Measurements from ENCODE around the gene SLC4A8.
A peak's percentile ranks its signal among the peaks of the same experiment; 100 is the strongest.

GRCh38 chr12:51531978-51532497 is 107.4 kb downstream of the SLC4A8 start:
- TF ChIP-seq POLR2A (IDR thresholded peaks at IDR 0.05): no peak
- TF ChIP-seq CTCF (IDR thresholded peaks at IDR 0.05): peak; percentile 61 to 86 (median 67)
- no peak for TF ChIP-seq POLR2AphosphoS5 (IDR thresholded peaks at IDR 0.05)
